ENCODE measurements around the gene SCN8A. TPM values are rescaled to one million over a fixed set of nuclear protein-coding genes. Genes with fewer than 3 reads are reported as not detected.

SCN8A gene
- total and polyA plus RNA-seq, 2 donors (not counting 3 experiments of a cell fraction or from before 2014, with no cell fraction given) = 9.4 to 20.4 TPM

DNA sequence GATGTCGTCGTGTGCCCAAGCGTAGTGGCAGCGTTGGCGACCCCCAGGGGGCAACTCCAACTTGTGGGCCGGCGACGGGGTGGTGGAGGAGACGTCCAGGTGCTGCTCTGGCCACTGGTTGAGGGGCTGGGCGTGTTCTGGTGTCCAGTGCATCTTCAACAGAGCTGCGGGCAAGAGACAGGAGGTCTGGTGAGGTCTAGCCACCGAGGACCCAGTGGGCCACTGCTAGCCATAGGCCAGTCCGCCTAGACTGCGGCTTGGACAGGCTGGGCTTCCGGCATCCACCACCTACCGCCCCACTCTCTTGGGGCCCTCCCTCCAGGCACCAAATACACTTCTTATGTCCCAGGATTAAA, 231.2 kb downstream of the SCN8A start:
- Histone ChIP-seq H3K79me2 (ENCODE audit: control insufficient read depth, insufficient read depth, low read length) (no peaks in the 10 kb centered on the region), H3K4me2 (ENCODE audit: insufficient read depth, low read length) (no peak overlapping the region), H3K9me1 (replicated peaks; ENCODE audit: control insufficient read depth, extremely low read depth, insufficient read depth, low read length) (no peaks in the 10 kb centered on the region), H3K27ac (ENCODE audit: insufficient read depth, low read depth, low read length) (no peak overlapping the region), H2AFZ (ENCODE audit: low read depth, low read length) (no peak overlapping the region), H3K4me3 (replicated peaks in 1 of 3; ENCODE audit: insufficient read depth in 1 of 3, low read depth in 1 of 3, low read length in 3 of 3) (no peak overlapping the region), H3K9me3 (replicated peaks; ENCODE audit: control insufficient read depth, insufficient read depth, low read length) (no peaks in the 10 kb centered on the region), H3K4me1 (ENCODE audit: control insufficient read depth, extremely low read depth, insufficient read depth, low read length) (no peaks in the 10 kb centered on the region), H4K20me1 (replicated peaks; ENCODE audit: control insufficient read depth, extremely low read depth, insufficient read depth, low read length) (no peaks in the 10 kb centered on the region), H3K9ac (replicated peaks; ENCODE audit: extremely low read depth, insufficient read depth, low read length) (no peak overlapping the region), H3K36me3 (ENCODE audit: control insufficient read depth in 2 of 2, extremely low read depth in 1 of 2, insufficient read depth in 2 of 2, low read length in 2 of 2) (no peaks in the 10 kb centered on the region), H3K27me3 (ENCODE audit: control insufficient read depth in 2 of 2, insufficient read depth in 2 of 2, low read length in 2 of 2) (no peaks in the 10 kb centered on the region)
- intact Hi-C loops (cut with micrococcal nuclease) = no loop called here
- ChIA-PET POLR2A (no interaction called here), CTCF (interaction anchor here (2.3 to 4.7 kb wide), 3 partner anchors 15 to 401 kb away, joined by 15 to 105 read pairs (median 43); no protein-coding TSS in a partner anchor)
- FAIRE-seq (no peak), DNase-seq (ENCODE audit: low read depth, low spot score) (no peak)
- TF ChIP-seq POLR2A (IDR thresholded peaks at IDR 0.05; ENCODE audit: low read depth, low read length) (no peak), EZH2 (IDR thresholded peaks at IDR 0.05; ENCODE audit: borderline replicate concordance, low read depth, low read length, severe bottlenecking) (no peak), MYC (IDR thresholded peaks at IDR 0.05; ENCODE audit: low read depth, low read length) (no peak), GATA2 (IDR thresholded peaks at IDR 0.05; ENCODE audit: insufficient read depth, insufficient read length, low read depth, low read length) (no peak), FOS (IDR thresholded peaks at IDR 0.05; ENCODE audit: borderline replicate concordance, insufficient read depth, low read length) (no peak), POLR2AphosphoS5 (IDR thresholded peaks at IDR 0.05; ENCODE audit: insufficient read depth, low read depth, low read length) (no peak), JUN (IDR thresholded peaks at IDR 0.05; ENCODE audit: borderline replicate concordance, insufficient read depth, insufficient read length, low read depth) (no peak)
- TF ChIP-seq, protein P1, sequence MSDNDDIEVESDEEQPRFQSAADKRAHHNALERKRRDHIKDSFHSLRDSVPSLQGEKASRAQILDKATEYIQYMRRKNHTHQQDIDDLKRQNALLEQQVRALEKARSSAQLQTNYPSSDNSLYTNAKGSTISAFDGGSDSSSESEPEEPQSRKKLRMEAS (IDR thresholded peaks at IDR 0.05; ENCODE audit: insufficient read depth, insufficient read length) = no peak
- TF ChIP-seq, protein P2, sequence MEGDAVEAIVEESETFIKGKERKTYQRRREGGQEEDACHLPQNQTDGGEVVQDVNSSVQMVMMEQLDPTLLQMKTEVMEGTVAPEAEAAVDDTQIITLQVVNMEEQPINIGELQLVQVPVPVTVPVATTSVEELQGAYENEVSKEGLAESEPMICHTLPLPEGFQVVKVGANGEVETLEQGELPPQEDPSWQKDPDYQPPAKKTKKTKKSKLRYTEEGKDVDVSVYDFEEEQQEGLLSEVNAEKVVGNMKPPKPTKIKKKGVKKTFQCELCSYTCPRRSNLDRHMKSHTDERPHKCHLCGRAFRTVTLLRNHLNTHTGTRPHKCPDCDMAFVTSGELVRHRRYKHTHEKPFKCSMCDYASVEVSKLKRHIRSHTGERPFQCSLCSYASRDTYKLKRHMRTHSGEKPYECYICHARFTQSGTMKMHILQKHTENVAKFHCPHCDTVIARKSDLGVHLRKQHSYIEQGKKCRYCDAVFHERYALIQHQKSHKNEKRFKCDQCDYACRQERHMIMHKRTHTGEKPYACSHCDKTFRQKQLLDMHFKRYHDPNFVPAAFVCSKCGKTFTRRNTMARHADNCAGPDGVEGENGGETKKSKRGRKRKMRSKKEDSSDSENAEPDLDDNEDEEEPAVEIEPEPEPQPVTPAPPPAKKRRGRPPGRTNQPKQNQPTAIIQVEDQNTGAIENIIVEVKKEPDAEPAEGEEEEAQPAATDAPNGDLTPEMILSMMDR (IDR thresholded peaks at IDR 0.05; ENCODE audit: extremely low read depth in 1 of 2, insufficient read depth in 1 of 2, low read depth in 1 of 2, low read length in 2 of 2) = no peak
- dilution Hi-C loops (cut with MboI; ENCODE audit: extremely low pct_ligation_motif_present, low sequenced_read_pairs) = no loop called here
- BruUV-seq (replicated peaks) = no TSS peak

Measured in endothelial cell of umbilical vein (primary cell).